ENCODE data around the gene CDC25A. TPM values are rescaled to one million over a fixed set of nuclear protein-coding genes. Genes with fewer than 3 reads are reported as not detected.
A peak's percentile ranks its signal among the peaks of the same experiment; 100 is the strongest.

CDC25A gene
- total RNA-seq, 4 donors from 2014 or later = 0.40 to 1.7 TPM; not detected in 2

DNA sequence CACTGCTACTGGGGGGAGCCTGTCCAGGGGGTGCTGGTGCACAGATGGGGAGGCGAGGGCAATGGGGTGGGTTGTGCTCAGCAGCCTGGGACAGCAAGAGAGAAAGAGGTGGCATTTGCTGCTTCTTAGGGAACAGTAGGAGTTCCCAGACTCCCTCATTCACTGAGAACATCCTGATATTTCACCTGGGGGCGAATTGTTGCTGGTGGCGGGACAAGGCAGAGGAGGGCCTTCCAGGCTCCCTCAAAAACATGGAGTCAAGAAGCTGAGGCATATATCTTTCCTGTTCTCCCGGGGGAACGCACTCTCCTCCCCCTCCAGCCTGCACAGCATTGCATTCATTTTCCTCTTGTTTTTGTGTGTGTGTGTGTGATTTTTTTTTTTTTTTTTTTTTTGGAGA, 65.7 kb downstream of the CDC25A start:
- Histone ChIP-seq H3K27me3 (no peaks in the 10 kb centered on the region), H3K4me3 (no peak overlapping the region), H3K36me3 (no peaks in the 10 kb centered on the region), H3K9me3 (no peaks in the 10 kb centered on the region), H3K27ac (no peak overlapping the region), H3K4me1 (peaks cover 0 to 7% (median 0%) of the 10 kb centered on the region in 3 donors)
- ATAC-seq = no peak
- TF ChIP-seq EP300 (IDR thresholded peaks at IDR 0.05) = no peak
- no peak for TF ChIP-seq CTCF (IDR thresholded peaks at IDR 0.05)
- no peak for TF ChIP-seq POLR2AphosphoS5 (IDR thresholded peaks at IDR 0.05)
- TF ChIP-seq POLR2A (IDR thresholded peaks at IDR 0.05) = no peak
- 86 to 95% methylated on average over 2 to 3 of the region's 5 CpGs for WGBS, 2 donors (ENCODE audit: low coverage in 1 of 2)

- H3K4me1 ChIP-seq = peaks cover 0 to 7% (median 0%) of the 10 kb centered on the region in 3 donors
- H3K27me3 ChIP-seq = no peaks in the 10 kb centered on the region
- 83 to 100% methylated on average over 1 of the region's 1 CpG for WGBS, 2 donors (ENCODE audit: low coverage in 1 of 2)
- no peak for TF ChIP-seq EP300 (IDR thresholded peaks at IDR 0.05)
- no peak for TF ChIP-seq POLR2AphosphoS5 (IDR thresholded peaks at IDR 0.05)
- TF ChIP-seq POLR2A (IDR thresholded peaks at IDR 0.05) = no peak
- TF ChIP-seq CTCF (IDR thresholded peaks at IDR 0.05) = no peak
- H3K4me3 ChIP-seq = no peak overlapping the region
- ATAC-seq = no peak
- H3K27ac ChIP-seq = no peak overlapping the region
- no peaks in the 10 kb centered on the region for H3K9me3 ChIP-seq
- no peaks in the 10 kb centered on the region for H3K36me3 ChIP-seq
Observed at GRCh38 chr3:48120223-48120622, 68.0 kb downstream of the CDC25A start.

- peak; percentile 71 for ATAC-seq
- H3K4me1 ChIP-seq = peaks cover 0 to 7% (median 0%) of the 10 kb centered on the region in 3 donors
- WGBS, 2 donors (ENCODE audit: low coverage in 1 of 2) = 62 to 71% methylated on average over 3 to 4 of the region's 4 CpGs
- peak overlapping the region in 3 of 4 donors; percentile 33 to 48 (median 45) for H3K27ac ChIP-seq
- H3K9me3 ChIP-seq = no peaks in the 10 kb centered on the region
- H3K36me3 ChIP-seq = no peaks in the 10 kb centered on the region
- H3K4me3 ChIP-seq = no peak overlapping the region
- no peaks in the 10 kb centered on the region for H3K27me3 ChIP-seq
- TF ChIP-seq POLR2AphosphoS5 (IDR thresholded peaks at IDR 0.05) (no peak), POLR2A (IDR thresholded peaks at IDR 0.05) (no peak), EP300 (IDR thresholded peaks at IDR 0.05) (no peak), CTCF (IDR thresholded peaks at IDR 0.05) (no peak)
Observed at GRCh38 chr3:48119505-48120193, 68.6 kb downstream of the CDC25A start.

GRCh38 chr3:48118928-48119327, 69.3 kb downstream of the CDC25A start:
- no peak for ATAC-seq
- TF ChIP-seq POLR2A (IDR thresholded peaks at IDR 0.05) (no peak), EP300 (IDR thresholded peaks at IDR 0.05) (no peak), POLR2AphosphoS5 (IDR thresholded peaks at IDR 0.05) (no peak), CTCF (IDR thresholded peaks at IDR 0.05) (no peak)
- no peaks in the 10 kb centered on the region for H3K27me3 ChIP-seq

GRCh38 chr3:48118322-48118721, 69.9 kb downstream of the CDC25A start:
- 49% methylated on average over 7 of the region's 7 CpGs; no CpG with 5 or more reads in 1 of the 2 donors for WGBS, 2 donors (ENCODE audit: low coverage in 1 of 2)
- no peaks in the 10 kb centered on the region for H3K27me3 ChIP-seq
- H3K27ac ChIP-seq = no peak overlapping the region
- H3K4me3 ChIP-seq = no peak overlapping the region
- H3K9me3 ChIP-seq = no peaks in the 10 kb centered on the region
- no peak for TF ChIP-seq EP300 (IDR thresholded peaks at IDR 0.05)
- TF ChIP-seq CTCF (IDR thresholded peaks at IDR 0.05) = no peak
- no peak for TF ChIP-seq POLR2A (IDR thresholded peaks at IDR 0.05)
- no peak for TF ChIP-seq POLR2AphosphoS5 (IDR thresholded peaks at IDR 0.05)
- ATAC-seq = no peak
- no peaks in the 10 kb centered on the region for H3K36me3 ChIP-seq
- peaks cover 0 to 7% (median 0%) of the 10 kb centered on the region in 3 donors for H3K4me1 ChIP-seq

More at GRCh38 chr3:48118928-48119327, 69.3 kb downstream of the CDC25A start:
- Histone ChIP-seq H3K36me3 (no peaks in the 10 kb centered on the region), H3K27ac (peak overlapping the region in 3 of 4 donors; percentile 33 to 48 (median 45)), H3K9me3 (no peaks in the 10 kb centered on the region), H3K4me3 (no peak overlapping the region), H3K4me1 (peaks cover 0 to 7% (median 0%) of the 10 kb centered on the region in 3 donors)
- 56 to 82% methylated on average over 3 to 8 of the region's 8 CpGs for WGBS, 2 donors (ENCODE audit: low coverage in 1 of 2)
